ENCODE data around the gene KCNK5. TPM values are rescaled to one million over a fixed set of nuclear protein-coding genes. Genes with fewer than 3 reads are reported as not detected.

The KCNK5 gene
- total and polyA plus RNA-seq, 2 of the 8 experiments (the other 6 are each of a cell fraction or from before 2014, with no cell fraction given), result 20.9 to 44.3 TPM

- no peak for TF ChIP-seq CBX8 (IDR thresholded peaks at IDR 0.05; ENCODE audit: borderline replicate concordance, low read depth, low read length)
- no peak for TF ChIP-seq CHD1 (IDR thresholded peaks at IDR 0.05; ENCODE audit: low read depth, low read length)
- no peak for TF ChIP-seq CHD7 (IDR thresholded peaks at IDR 0.05; ENCODE audit: insufficient replicate concordance, low read length)
- no peak for TF ChIP-seq CBX5 (IDR thresholded peaks at IDR 0.05; ENCODE audit: low read depth, low read length)
- no peak for TF ChIP-seq JUN (IDR thresholded peaks at IDR 0.05; ENCODE audit: low read depth, low read length)
These were observed 38.9 kb upstream of the KCNK5 start (continued) for GRCh38 chr6:39268171-39268570.
